ENCODE data around the gene AFG3L2. TPM values are rescaled to one million over a fixed set of nuclear protein-coding genes. Genes with fewer than 3 reads are reported as not detected.

AFG3L2 gene
- total and polyA plus RNA-seq, 2 of the 13 experiments (the other 11 are each of a cell fraction or from before 2014, with no cell fraction given): 28.6 to 86.9 TPM

- no peak for FAIRE-seq
- H3K4me2 ChIP-seq (ENCODE audit: low read depth, low read length): peak overlapping the region; percentile 51; the same call in 1 of the 2 replicates
- ChIA-PET POLR2A (interaction anchor here (1.2 kb wide), 1 partner anchor 39 kb away, joined by 3 read pairs; the partner anchor contains the start of gene AFG3L2), CTCF (ENCODE audit: low intra/inter-chr PET ratio, low total read pairs) (no interaction called here)
- peaks cover 55% of the 10 kb centered on the region for H3K4me1 ChIP-seq (ENCODE audit: insufficient read depth, low read length)
- no peaks in the 10 kb centered on the region for H3K27me3 ChIP-seq (ENCODE audit: control insufficient read depth in 1 of 2, insufficient read depth in 2 of 2, low read length in 2 of 2)
- no peak overlapping the region for H3K4me3 ChIP-seq (replicated peaks in 1 of 3; ENCODE audit: insufficient read depth in 1 of 3, low read depth in 2 of 3, low read length in 3 of 3)
- TF ChIP-seq, protein P1, sequence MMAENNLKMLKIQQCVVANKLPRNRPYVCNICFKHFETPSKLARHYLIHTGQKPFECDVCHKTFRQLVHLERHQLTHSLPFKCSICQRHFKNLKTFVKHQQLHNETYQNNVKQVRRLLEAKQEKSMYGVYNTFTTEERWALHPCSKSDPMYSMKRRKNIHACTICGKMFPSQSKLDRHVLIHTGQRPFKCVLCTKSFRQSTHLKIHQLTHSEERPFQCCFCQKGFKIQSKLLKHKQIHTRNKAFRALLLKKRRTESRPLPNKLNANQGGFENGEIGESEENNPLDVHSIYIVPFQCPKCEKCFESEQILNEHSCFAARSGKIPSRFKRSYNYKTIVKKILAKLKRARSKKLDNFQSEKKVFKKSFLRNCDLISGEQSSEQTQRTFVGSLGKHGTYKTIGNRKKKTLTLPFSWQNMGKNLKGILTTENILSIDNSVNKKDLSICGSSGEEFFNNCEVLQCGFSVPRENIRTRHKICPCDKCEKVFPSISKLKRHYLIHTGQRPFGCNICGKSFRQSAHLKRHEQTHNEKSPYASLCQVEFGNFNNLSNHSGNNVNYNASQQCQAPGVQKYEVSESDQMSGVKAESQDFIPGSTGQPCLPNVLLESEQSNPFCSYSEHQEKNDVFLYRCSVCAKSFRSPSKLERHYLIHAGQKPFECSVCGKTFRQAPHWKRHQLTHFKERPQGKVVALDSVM (CRISPR knock-in tag; IDR thresholded peaks at IDR 0.05): 0 out of 2 replicates have a peak, but pooled peaks have one; percentile 19
- TF ChIP-seq KMT2B (CRISPR knock-in tag; IDR thresholded peaks at IDR 0.05): no peak
- TF ChIP-seq ZNF180 (CRISPR knock-in tag; IDR thresholded peaks at IDR 0.05; ENCODE audit: borderline replicate concordance, low read depth): no peak
- TF ChIP-seq ZNF274 (CRISPR knock-in tag; IDR thresholded peaks at IDR 0.05): no peak
- TF ChIP-seq ZNF768 (CRISPR knock-in tag; IDR thresholded peaks at IDR 0.05): no peak
- TF ChIP-seq ZNF773 (CRISPR knock-in tag; IDR thresholded peaks at IDR 0.05; ENCODE audit: borderline replicate concordance): no peak
- no peak for TF ChIP-seq SALL1 (CRISPR knock-in tag; IDR thresholded peaks at IDR 0.05)
- TF ChIP-seq KLF13 (CRISPR knock-in tag; IDR thresholded peaks at IDR 0.05): no peak
- TF ChIP-seq ZNF430 (CRISPR knock-in tag; IDR thresholded peaks at IDR 0.05): no peak
- peak; percentile 81 for TF ChIP-seq ZNF121 (CRISPR knock-in tag; IDR thresholded peaks at IDR 0.05)
- TF ChIP-seq TP53 (CRISPR knock-in tag; conservative IDR thresholded peaks at IDR 0.05): no peak
- TF ChIP-seq SP1 (IDR thresholded peaks at IDR 0.05): no peak
- no peak for TF ChIP-seq SP1 (CRISPR knock-in tag; IDR thresholded peaks at IDR 0.05)
- no peak for TF ChIP-seq MLXIP (CRISPR knock-in tag; IDR thresholded peaks at IDR 0.05; ENCODE audit: borderline replicate concordance)
- H2AFZ ChIP-seq (ENCODE audit: low read length): no peak overlapping the region
- peak overlapping the region; percentile 32; the same call in 1 of the 2 replicates for H3K9ac ChIP-seq (ENCODE audit: insufficient read depth, low read depth, low read length)
- ATAC-seq: no peak
- no peak for DNase-seq (ENCODE audit: low spot score)
- no TSS peak for BruUV-seq (replicated peaks)
- no peaks in the 10 kb centered on the region for H3K36me3 ChIP-seq (replicated peaks in 1 of 2; ENCODE audit: control insufficient read depth in 1 of 2, insufficient read depth in 2 of 2, low read length in 2 of 2)
- H4K20me1 ChIP-seq (ENCODE audit: insufficient read depth, low read length): no peaks in the 10 kb centered on the region
- intact Hi-C loops (cut with micrococcal nuclease; ENCODE audit: unreplicated experiment): no loop called here
- in situ Hi-C loops (cut with HindIII; ENCODE audit: extremely low pct_ligation_motif_present, low pct_unique_long_range_greater_than_20kb): no loop called here
- no peaks in the 10 kb centered on the region for H3K79me2 ChIP-seq (ENCODE audit: insufficient read depth, low read length)
- no peak overlapping the region for H3K27ac ChIP-seq (ENCODE audit: extremely low read length, insufficient read depth, low read length)
- no peaks in the 10 kb centered on the region for H3K9me3 ChIP-seq (ENCODE audit: low read length)
- 72% methylated on average over 5 of the region's 5 CpGs for WGBS (ENCODE audit: low lambda C conversion rate)
Measured at GRCh38 chr18:12416098-12416729, 39.2 kb upstream of the AFG3L2 start.

All from HepG2 (cell line).